ENCODE measurements around the gene STRADA.

STRADA gene

GRCh38 chr17:63700528-63701455, 40.8 kb downstream of the STRADA start:
- peak; percentile 59 for DNase-seq

- DNase-seq = peak; percentile 85
These were observed 41.7 kb downstream of the STRADA start, which contains the start of gene LIMD2 for GRCh38 chr17:63699638-63700527. Gene LIMD2 (minus strand): TSS chr17:63700125. CDS start chr17:63699298, 827 bp downstream.

- peak; percentile 27 for DNase-seq
These were observed 42.5 kb downstream of the STRADA start for GRCh38 chr17:63698886-63699637.

- DNase-seq = no peak
These were observed 43.2 kb downstream of the STRADA start for GRCh38 chr17:63698381-63698885.

GRCh38 chr17:63697341-63698286, 44.0 kb downstream of the STRADA start:
- DNase-seq = peak; percentile 45

- DNase-seq = peak; percentile 12
These were observed 45.1 kb downstream of the STRADA start for GRCh38 chr17:63696381-63696961.

GRCh38 chr17:63695889-63696288, 45.7 kb downstream of the STRADA start:
- DNase-seq = no peak

GRCh38 chr17:63694950-63695773, 46.4 kb downstream of the STRADA start:
- DNase-seq = no peak

GRCh38 chr17:63694229-63694949, 47.2 kb downstream of the STRADA start:
- no peak for DNase-seq

- no peak for DNase-seq
These were observed 48.0 kb downstream of the STRADA start for GRCh38 chr17:63693411-63694113.

GRCh38 chr17:63692195-63692816, 49.3 kb downstream of the STRADA start:
- no peak for DNase-seq

- DNase-seq = no peak
These were observed 52.1 kb downstream of the STRADA start for GRCh38 chr17:63689479-63689878.

- DNase-seq = no peak
These were observed 53.1 kb downstream of the STRADA start for GRCh38 chr17:63688396-63689020.

- no peak for DNase-seq
These were observed 55.4 kb downstream of the STRADA start for GRCh38 chr17:63686138-63686685.

- DNase-seq = no peak
These were observed 56.0 kb downstream of the STRADA start for GRCh38 chr17:63685578-63685977.

- no peak for DNase-seq
These were observed 56.6 kb downstream of the STRADA start for GRCh38 chr17:63685041-63685440.

GRCh38 chr17:63682981-63683380, 58.6 kb downstream of the STRADA start:
- DNase-seq = no peak

Measured in NCI-H510A treated with DMSO at 0.1 percent for 48 hours (cell line).